Measurements from ENCODE around the gene HMCN2. TPM values are rescaled to one million over a fixed set of nuclear protein-coding genes. Genes with fewer than 3 reads are reported as not detected.

Gene HMCN2
- polyA plus RNA-seq, 1 experiment = under 0.01 TPM

DNA sequence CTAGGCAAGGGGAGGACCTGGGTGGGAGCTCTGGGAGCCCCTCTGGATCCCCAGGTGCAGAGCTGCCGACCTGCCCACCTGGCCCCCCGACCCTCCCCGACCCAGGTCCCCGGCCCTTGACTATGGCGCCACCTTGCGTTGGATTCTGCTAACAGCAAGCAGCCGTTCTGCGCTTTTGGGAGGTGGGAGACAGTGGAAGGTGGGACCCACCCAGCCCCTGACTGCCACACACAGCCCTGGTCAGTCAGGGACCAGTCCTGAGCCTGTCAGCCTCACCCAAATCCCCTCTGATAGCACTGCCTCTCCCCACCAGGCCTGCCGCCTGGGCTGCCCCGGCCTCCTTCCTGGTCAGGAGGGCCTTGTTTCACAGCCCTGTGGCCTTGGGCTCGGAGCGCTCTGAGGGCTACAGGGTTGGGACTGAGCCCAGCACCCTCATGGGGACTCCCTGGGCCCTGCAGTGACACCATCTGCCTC is 77.9 kb downstream of the HMCN2 start:
- peaks cover 11% of the 10 kb centered on the region for H3K27me3 ChIP-seq (ENCODE audit: control insufficient read depth, insufficient read depth, low read length)
- TF ChIP-seq, protein P1, sequence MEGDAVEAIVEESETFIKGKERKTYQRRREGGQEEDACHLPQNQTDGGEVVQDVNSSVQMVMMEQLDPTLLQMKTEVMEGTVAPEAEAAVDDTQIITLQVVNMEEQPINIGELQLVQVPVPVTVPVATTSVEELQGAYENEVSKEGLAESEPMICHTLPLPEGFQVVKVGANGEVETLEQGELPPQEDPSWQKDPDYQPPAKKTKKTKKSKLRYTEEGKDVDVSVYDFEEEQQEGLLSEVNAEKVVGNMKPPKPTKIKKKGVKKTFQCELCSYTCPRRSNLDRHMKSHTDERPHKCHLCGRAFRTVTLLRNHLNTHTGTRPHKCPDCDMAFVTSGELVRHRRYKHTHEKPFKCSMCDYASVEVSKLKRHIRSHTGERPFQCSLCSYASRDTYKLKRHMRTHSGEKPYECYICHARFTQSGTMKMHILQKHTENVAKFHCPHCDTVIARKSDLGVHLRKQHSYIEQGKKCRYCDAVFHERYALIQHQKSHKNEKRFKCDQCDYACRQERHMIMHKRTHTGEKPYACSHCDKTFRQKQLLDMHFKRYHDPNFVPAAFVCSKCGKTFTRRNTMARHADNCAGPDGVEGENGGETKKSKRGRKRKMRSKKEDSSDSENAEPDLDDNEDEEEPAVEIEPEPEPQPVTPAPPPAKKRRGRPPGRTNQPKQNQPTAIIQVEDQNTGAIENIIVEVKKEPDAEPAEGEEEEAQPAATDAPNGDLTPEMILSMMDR (IDR thresholded peaks at IDR 0.05; ENCODE audit: low read depth, low read length) = peak; percentile 71
- no peak for DNase-seq (ENCODE audit: low read depth, low spot score)
- ChIA-PET CTCF (interaction anchor here (0.7 to 3.0 kb wide), 2 partner anchors 10 to 236 kb away, joined by 3 to 24 read pairs; no protein-coding TSS in a partner anchor), POLR2A (no interaction called here)
- H3K4me3 ChIP-seq (ENCODE audit: low read depth, low read length) = no peak overlapping the region
- no peak overlapping the region for H3K27ac ChIP-seq (ENCODE audit: low read depth, low read length)
- no peaks in the 10 kb centered on the region; the same call in 1 of the 2 replicates for H3K9me3 ChIP-seq (ENCODE audit: control insufficient read depth, insufficient read depth, low read length)

DNA sequence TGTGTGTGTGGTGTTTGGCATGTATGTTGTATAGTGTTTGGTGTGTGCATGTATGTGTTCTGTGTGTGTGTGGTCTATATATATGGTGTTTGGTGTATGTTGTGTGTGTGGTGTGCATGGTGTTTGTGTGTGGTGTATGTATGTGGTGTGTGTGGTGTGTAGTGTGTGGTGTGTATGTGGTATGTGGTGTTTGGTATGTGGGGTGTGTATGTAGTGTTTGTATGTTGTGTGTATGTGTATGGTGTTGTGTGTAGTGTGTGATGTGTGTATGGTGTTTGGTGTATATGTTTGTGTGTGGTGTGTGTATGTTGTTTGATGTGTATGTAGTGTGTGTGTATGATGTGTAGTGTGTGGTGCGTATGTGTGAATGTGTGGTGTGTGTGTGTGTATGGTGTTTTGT is 78.8 kb downstream of the HMCN2 start:
- no peak for DNase-seq (ENCODE audit: low read depth, low spot score)
- no peaks in the 10 kb centered on the region; the same call in 1 of the 2 replicates for H3K9me3 ChIP-seq (ENCODE audit: control insufficient read depth, insufficient read depth, low read length)
- TF ChIP-seq, protein P1 (IDR thresholded peaks at IDR 0.05; ENCODE audit: low read depth, low read length) = no peak
- H3K27me3 ChIP-seq (ENCODE audit: control insufficient read depth, insufficient read depth, low read length) = peaks cover 12% of the 10 kb centered on the region
- POLR2A ChIA-PET = no interaction called here
- H3K4me3 ChIP-seq (ENCODE audit: low read depth, low read length) = no peak overlapping the region
- H3K27ac ChIP-seq (ENCODE audit: low read depth, low read length) = no peak overlapping the region
- CTCF ChIA-PET = interaction anchor here (3.0 kb wide), 1 partner anchor 237 kb away, joined by 24 read pairs; no protein-coding TSS in a partner anchor

DNA sequence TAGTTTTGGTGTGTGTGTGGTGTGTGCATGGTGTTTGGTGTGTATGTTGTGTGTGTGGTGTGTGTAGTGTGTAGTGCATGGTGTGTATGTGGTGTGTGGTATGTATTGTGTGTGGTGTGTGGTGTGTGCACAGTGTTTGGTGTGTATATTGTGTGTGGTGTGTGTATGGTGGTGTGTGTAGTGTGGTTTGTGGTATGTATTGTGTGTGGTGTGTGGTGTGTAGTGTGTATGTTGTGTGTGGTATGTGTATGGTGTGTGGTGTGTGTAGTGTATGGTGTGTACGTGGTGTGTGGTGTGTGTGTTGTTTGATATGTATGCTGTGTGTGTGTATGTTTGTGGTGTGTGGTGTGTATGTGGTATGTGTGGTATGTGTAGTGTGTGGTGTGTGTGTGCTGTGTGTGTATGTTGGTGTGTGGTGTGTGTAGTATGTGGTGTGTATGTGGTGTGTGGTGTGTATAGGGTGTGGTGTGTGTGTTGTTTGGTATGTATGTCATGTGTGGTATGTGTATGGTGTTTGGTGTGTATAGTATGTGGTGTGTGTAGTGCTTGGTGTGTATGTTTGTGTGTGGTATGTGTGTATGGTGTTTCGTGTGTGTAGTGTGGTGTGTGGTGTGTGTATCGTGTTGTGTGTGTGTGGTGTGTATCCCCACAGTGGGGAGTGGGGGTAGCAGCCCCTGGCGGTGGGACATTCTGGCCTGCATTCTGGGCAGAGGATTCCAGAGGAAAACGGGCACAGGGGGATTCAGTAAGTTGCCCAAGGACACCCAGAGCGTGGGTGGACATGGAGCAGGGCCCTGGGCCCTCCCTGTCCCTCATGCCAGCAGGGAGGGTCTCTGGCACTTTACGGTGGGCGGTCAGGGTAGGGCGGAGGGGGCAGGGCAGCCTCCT is 79.7 kb downstream of the HMCN2 start:
- Histone ChIP-seq H3K9me3 (ENCODE audit: control insufficient read depth, insufficient read depth, low read length) (no peaks in the 10 kb centered on the region; the same call in 1 of the 2 replicates), H3K27me3 (ENCODE audit: control insufficient read depth, insufficient read depth, low read length) (peaks cover 10% of the 10 kb centered on the region), H3K27ac (ENCODE audit: low read depth, low read length) (no peak overlapping the region), H3K4me3 (ENCODE audit: low read depth, low read length) (no peak overlapping the region)
- TF ChIP-seq, protein P1 (IDR thresholded peaks at IDR 0.05; ENCODE audit: low read depth, low read length) = no peak
- CTCF ChIA-PET = no interaction called here
- DNase-seq (ENCODE audit: low read depth, low spot score) = no peak
- POLR2A ChIA-PET = no interaction called here

DNA sequence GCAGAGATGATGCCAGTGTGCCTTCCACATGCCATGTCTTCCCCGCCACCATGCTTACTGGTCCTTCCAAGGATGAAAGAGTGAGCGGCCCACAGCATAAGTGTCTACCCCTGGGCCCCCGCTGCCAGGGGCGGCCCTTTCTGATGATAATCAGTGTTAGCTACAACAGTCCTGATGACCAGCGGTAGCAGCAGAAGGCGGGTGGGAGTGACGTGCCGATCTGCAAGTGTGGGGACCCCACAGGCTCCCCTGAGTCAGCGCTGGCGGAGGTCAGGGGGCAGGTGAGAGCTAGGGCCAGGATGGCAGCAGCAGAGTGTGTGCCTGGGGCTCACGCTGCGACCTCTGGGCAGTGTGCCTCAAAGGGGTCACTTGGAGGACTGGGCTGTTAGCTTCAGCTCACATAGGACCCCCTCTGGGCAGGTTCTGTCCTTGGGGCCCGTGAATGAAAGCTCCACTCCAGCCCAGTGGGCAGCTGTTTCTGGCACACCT is 80.4 kb downstream of the HMCN2 start:
- Histone ChIP-seq H3K27ac (ENCODE audit: low read depth, low read length) (no peak overlapping the region), H3K9me3 (ENCODE audit: control insufficient read depth, insufficient read depth, low read length) (no peaks in the 10 kb centered on the region; the same call in 1 of the 2 replicates), H3K27me3 (ENCODE audit: control insufficient read depth, insufficient read depth, low read length) (peaks cover 9% of the 10 kb centered on the region), H3K4me3 (ENCODE audit: low read depth, low read length) (no peak overlapping the region)
- ChIA-PET CTCF (no interaction called here), POLR2A (no interaction called here)
- no peak for DNase-seq (ENCODE audit: low read depth, low spot score)
- TF ChIP-seq, protein P1 (IDR thresholded peaks at IDR 0.05; ENCODE audit: low read depth, low read length) = no peak

DNA sequence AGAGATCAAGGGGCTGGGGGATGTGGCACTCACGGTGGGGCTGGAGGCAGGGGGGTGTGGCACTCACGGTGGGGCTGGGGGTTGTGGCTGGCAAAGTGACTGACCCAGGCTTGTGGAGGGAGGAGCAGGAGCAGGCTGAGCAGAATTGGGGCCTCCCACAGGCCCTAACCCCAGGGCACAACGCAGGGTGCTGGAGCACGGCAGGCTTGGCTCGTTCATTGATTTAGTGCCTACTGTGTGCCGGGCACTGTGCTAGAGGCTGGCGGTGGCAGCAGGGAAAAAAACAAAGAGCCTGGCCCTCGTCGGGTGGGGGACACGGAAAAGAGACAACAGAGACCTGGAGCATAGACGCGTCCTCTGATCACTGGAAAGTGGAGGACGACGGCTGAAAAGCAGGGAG is 80.9 kb downstream of the HMCN2 start:
- Histone ChIP-seq H3K9me3 (ENCODE audit: control insufficient read depth, insufficient read depth, low read length) (no peaks in the 10 kb centered on the region; the same call in 1 of the 2 replicates), H3K27ac (ENCODE audit: low read depth, low read length) (no peak overlapping the region), H3K4me3 (ENCODE audit: low read depth, low read length) (no peak overlapping the region), H3K27me3 (ENCODE audit: control insufficient read depth, insufficient read depth, low read length) (peaks cover 9% of the 10 kb centered on the region)
- ChIA-PET POLR2A (no interaction called here), CTCF (no interaction called here)
- TF ChIP-seq, protein P1 (IDR thresholded peaks at IDR 0.05; ENCODE audit: low read depth, low read length) = no peak
- DNase-seq (ENCODE audit: low read depth, low spot score) = no peak

All from AG04450 (cell line).